ENCODE data around the gene TPPP2. TPM values are rescaled to one million over a fixed set of nuclear protein-coding genes. Genes with fewer than 3 reads are reported as not detected.

Gene TPPP2
- total RNA-seq, 3 donors from 2014 or later = 0.15 TPM; not detected in 2

- intact Hi-C loops (cut with DNase I; ENCODE audit: low total_unique reads) = no loop called here
- Histone ChIP-seq H3K27ac (peak within 1 kb of the TSS; percentile 95 to 97), H3K4me3 (peak within 1 kb of the TSS; percentile 66 to 92 (median 76)), H3K36me3 (no peaks in the 10 kb centered on the region), H3K27me3 (no peaks in the 10 kb centered on the region), H3K4me1 (peaks cover 5 to 9% of the 10 kb centered on the region in 2 donors), H3K9me3 (no peaks in the 10 kb centered on the region)
- peak; percentile 84 to 85 for DNase-seq (ENCODE audit: low spot score in 2 of 2)
- TF ChIP-seq POLR2AphosphoS5 (IDR thresholded peaks at IDR 0.05) = peak in 1 of 3 donors; percentile 71
- no peak for TF ChIP-seq CTCF (IDR thresholded peaks at IDR 0.05)
- peak; percentile 47 for TF ChIP-seq POLR2A (IDR thresholded peaks at IDR 0.05)
Measured at GRCh38 chr14:21024585-21025370, 5.2 kb upstream of the TPPP2 start, which contains the start of gene NDRG2. NDRG2 (minus strand) TSS chr14:21025061; CDS start chr14:21023315, 1,746 bp downstream.

- Histone ChIP-seq H3K27ac (peak overlapping the region; percentile 95 to 97), H3K4me1 (peaks cover 5 to 9% of the 10 kb centered on the region in 2 donors), H3K36me3 (no peaks in the 10 kb centered on the region), H3K9me3 (no peaks in the 10 kb centered on the region), H3K27me3 (no peaks in the 10 kb centered on the region), H3K4me3 (peak overlapping the region; percentile 66 to 92 (median 76))
- peak; percentile 63 to 79 for DNase-seq (ENCODE audit: low spot score in 2 of 2)
- intact Hi-C loops (cut with DNase I; ENCODE audit: low total_unique reads) = no loop called here
- TF ChIP-seq CTCF (IDR thresholded peaks at IDR 0.05) = peak in 1 of 3 donors; percentile 36
- no peak for TF ChIP-seq POLR2A (IDR thresholded peaks at IDR 0.05)
- TF ChIP-seq POLR2AphosphoS5 (IDR thresholded peaks at IDR 0.05) = peak in 2 of 3 donors; percentile 30 to 38
Measured at GRCh38 chr14:21025371-21026273, 4.4 kb upstream of the TPPP2 start.

GRCh38 chr14:21026274-21026987 lies 3.6 kb upstream of the TPPP2 start:
- Histone ChIP-seq H3K9me3 (no peaks in the 10 kb centered on the region), H3K4me3 (peak overlapping the region in 2 of 3 donors; percentile 76 to 92), H3K27ac (peak overlapping the region; percentile 95 to 97), H3K4me1 (peaks cover 5 to 9% of the 10 kb centered on the region in 2 donors), H3K36me3 (no peaks in the 10 kb centered on the region), H3K27me3 (no peaks in the 10 kb centered on the region)
- intact Hi-C loops (cut with DNase I; ENCODE audit: low total_unique reads) = no loop called here
- TF ChIP-seq CTCF (IDR thresholded peaks at IDR 0.05) = no peak
- TF ChIP-seq POLR2AphosphoS5 (IDR thresholded peaks at IDR 0.05) = no peak
- no peak for TF ChIP-seq POLR2A (IDR thresholded peaks at IDR 0.05)
- DNase-seq (ENCODE audit: low spot score in 2 of 2) = peak in 1 of 2 donors; percentile 70

- TF ChIP-seq POLR2A (IDR thresholded peaks at IDR 0.05) (no peak), CTCF (IDR thresholded peaks at IDR 0.05) (no peak), POLR2AphosphoS5 (IDR thresholded peaks at IDR 0.05) (no peak)
- Histone ChIP-seq H3K36me3 (no peaks in the 10 kb centered on the region), H3K9me3 (no peaks in the 10 kb centered on the region), H3K4me1 (peaks cover 5 to 9% of the 10 kb centered on the region in 2 donors), H3K4me3 (peak overlapping the region in 1 of 3 donors; percentile 92), H3K27ac (peak overlapping the region; percentile 95 to 97), H3K27me3 (no peaks in the 10 kb centered on the region)
- no peak for DNase-seq (ENCODE audit: low spot score in 2 of 2)
- intact Hi-C loops (cut with DNase I; ENCODE audit: low total_unique reads) = no loop called here
Measured at GRCh38 chr14:21026988-21027315, 3.1 kb upstream of the TPPP2 start.
